HG03060 (cell line): ENCODE results near the gene SPINDOC.
"Not testable (repeated sequence)": the region's sequence is repeated elsewhere in the genome, so short reads cannot be mapped to it uniquely, and the experiment has no call there.

ENCODE experiments used
- ATAC-seq: cut with Tn5 transposase; IDR thresholded peaks from one replicate; pipeline ENCODE4 v1.9.1; 2021; ENCODE audit warnings: low read depth, moderate number of reproducible peaks; ENCODE audit not compliant: unreplicated experiment

Gene SPINDOC

DNA sequence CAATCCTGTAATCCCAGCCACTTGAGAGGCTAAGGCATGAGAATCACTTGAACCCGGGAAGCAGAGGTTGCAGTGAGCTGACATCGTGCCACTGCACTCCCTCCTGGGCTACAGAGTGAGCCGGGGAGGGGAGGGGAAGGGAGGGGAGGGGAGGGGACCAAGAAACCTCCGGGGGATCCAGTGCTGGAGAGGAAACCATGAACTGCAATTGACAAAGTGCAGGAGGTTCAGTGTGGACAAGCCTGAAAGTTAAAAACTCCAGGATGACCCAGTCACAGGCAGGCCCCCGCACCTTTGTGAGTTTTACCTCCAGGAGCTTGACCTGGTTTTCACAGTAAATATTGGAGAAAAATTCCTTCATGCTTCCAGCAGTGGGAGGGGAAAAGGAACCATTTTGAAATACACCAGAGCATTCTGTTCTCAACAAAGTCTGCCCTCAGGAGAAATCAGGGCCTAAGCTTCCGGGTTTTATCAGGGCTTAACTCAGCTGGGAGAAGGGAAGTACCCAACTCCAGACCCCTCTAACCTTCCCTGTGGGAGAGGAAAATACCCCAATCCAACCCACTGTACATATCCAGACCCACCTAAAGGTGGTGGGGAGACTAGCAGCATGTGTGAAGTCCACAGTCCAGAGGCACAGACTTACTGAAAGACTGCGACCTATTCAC is 29.2 kb upstream of the SPINDOC start:
- no peak for ATAC-seq

DNA sequence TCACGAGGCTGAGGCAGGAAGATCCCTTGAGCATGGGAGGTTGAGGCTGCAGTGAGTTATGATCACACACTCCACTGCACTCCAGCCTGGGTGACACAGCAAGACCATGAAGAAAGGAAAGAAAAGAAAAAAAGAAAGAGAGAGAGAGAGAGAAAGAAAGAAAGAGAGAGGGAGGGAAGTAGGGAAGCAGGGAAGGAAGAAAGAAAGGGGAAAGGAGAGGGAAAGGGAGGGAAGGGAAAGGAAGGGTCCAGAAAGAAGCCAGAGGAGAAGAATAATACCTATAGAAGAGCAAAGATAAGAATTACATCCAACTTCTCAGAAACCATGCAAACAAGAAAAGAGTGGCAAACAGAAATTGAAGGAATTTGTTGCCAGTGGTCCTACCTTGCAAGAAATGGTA is 27.4 kb upstream of the SPINDOC start:
- no peak for ATAC-seq

DNA sequence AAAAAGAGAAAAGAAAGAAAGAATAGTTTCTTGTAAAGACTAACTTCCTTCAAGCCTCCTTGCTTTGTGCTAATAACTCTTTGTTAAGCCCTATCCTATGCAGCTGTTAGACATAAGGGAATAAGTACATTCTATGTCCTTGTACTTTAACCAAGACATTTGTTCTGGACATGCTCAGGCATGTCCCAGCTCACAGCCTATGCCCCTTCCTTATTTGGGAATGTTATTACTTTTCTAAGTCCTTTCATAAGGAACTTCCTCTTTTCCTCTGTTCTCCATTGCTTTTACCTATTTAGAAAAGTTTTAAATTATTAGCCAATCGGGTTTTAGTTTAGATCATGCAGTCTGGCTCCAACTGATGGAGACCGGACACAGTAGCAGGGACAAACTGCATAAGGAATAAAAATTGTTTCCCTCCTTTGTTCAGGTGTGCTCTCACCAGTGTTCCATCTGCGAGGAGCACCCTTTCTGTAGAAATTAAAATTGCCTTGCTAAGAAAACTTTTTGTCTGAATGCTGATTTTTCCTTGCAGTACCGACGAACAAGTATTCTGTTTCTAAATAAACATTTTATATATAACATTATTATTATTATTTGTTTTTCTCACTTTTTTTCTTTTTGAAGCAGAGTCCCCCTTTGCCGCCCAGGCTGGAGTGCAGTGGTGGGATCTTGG is 21.6 kb upstream of the SPINDOC start:
- no peak for ATAC-seq

- no peak for ATAC-seq
These were observed 20.1 kb upstream of the SPINDOC start for GRCh38 chr11:63793161-63793560.

DNA sequence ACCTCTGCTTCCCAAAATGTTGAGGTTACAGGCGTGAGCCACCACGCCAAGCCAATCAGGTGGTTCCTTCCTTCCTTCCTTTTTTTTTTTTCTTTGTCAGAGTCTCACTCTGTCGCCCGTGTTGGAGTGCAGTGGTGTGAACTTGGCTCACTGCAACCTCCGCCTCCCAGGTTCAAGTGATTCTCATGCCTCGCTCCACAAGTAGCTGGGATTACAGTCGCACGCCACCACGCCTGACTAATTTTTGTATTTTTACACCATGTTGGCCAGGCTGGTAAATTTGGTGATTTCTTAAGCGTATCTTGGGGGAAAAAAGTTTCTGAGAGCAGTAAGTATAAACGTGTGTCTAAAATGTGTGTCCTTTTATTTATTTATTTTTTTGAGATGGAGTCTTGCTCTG is 18.2 kb upstream of the SPINDOC start:
- ATAC-seq: no peak

GRCh38 chr11:63800921-63801320 is 12.3 kb upstream of the SPINDOC start:
- no peak for ATAC-seq

DNA sequence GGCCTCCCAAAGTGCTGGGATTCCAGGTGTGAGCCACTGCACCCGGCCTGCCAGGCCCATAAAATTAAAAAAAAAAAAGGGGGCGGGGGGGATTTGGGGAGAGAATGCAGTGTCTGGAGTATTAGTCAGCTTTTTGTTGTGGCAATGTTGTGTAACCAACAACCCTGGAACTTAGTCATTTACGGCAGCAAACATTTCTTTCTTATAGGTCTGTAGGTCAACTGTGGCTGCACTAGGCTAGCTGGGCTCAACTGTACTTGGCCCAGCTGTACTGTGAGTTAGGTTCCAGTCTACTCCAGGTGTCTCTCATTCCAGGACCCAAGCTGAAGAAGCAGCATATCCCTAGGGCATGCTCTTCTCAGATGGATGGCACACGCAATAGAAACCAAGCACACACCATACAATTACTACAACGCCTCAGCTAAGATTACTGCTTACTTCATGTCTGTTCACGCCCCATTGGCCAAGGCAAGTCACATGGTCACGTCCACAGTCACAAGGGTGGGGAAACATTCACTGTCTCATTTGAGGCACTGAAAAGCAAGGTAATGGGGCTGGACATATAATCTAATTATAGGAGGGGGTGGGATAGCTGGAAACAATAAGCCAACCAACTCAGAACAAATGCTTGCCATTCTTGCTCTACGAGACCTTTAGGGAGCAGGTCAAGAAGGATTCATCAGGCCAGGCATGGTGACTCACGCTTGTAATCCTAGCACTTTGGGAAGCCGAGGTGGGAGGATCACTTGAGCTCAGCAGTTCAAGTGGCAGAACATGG is 10.4 kb upstream of the SPINDOC start:
- ATAC-seq: no peak

DNA sequence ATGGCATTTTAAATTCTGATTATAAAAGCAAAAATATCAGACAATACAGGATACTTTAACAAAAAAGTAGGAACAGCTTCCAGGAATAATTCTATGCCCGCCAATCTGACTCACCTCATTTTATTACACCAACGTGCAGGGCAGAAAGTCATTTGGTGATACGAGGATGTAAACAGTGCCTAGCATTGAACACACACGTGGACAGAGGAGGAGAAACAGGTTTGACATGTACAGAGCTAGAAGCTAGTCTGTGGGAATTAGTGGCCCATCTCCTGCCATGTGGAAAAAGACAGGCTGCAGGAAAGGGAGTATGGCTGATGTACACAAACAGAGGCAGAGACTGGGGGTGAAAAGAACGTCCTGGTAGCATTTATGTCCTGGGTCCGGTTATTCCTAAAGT is 9.0 kb upstream of the SPINDOC start:
- ATAC-seq: no peak

- no peak for ATAC-seq
These were observed 7.3 kb upstream of the SPINDOC start for GRCh38 chr11:63805844-63806415.

- ATAC-seq: not testable (repeated sequence)
These were observed 2.9 kb upstream of the SPINDOC start for GRCh38 chr11:63810383-63810782.

GRCh38 chr11:63811522-63811921 is 1.7 kb upstream of the SPINDOC start:
- no peak for ATAC-seq

GRCh38 chr11:63813563-63814382 is 517 bp downstream of the SPINDOC start:
- ATAC-seq: no peak

- ATAC-seq: no peak
These were observed 1.1 kb downstream of the SPINDOC start for GRCh38 chr11:63814383-63814736.

GRCh38 chr11:63816166-63816565 is 2.9 kb downstream of the SPINDOC start:
- ATAC-seq: no peak

- no peak for ATAC-seq
These were observed 3.5 kb downstream of the SPINDOC start for GRCh38 chr11:63816732-63817131.

GRCh38 chr11:63817758-63818498 is 4.7 kb downstream of the SPINDOC start:
- ATAC-seq: no peak

- no peak for ATAC-seq
These were observed 5.4 kb downstream of the SPINDOC start for GRCh38 chr11:63818609-63819008.

DNA sequence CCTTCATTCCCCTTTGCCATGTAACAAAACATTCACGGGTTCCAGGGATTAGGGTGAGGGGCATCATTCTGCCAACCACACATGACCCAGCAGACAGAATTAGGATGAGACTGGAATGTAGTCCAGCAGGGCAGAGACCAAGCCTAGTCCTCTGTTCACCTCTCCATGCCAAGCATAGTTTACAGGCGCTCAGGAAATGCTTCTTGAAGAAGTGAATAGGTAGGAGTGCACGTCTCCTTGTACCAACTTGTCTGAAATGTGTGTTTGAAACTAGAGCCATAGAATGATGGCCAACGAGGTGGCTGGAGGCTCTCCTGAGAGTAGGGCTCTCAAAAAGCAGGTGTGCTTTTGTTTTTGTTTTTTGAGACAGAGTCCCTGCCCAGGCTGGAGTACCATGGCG is 8.2 kb downstream of the SPINDOC start:
- ATAC-seq: no peak

DNA sequence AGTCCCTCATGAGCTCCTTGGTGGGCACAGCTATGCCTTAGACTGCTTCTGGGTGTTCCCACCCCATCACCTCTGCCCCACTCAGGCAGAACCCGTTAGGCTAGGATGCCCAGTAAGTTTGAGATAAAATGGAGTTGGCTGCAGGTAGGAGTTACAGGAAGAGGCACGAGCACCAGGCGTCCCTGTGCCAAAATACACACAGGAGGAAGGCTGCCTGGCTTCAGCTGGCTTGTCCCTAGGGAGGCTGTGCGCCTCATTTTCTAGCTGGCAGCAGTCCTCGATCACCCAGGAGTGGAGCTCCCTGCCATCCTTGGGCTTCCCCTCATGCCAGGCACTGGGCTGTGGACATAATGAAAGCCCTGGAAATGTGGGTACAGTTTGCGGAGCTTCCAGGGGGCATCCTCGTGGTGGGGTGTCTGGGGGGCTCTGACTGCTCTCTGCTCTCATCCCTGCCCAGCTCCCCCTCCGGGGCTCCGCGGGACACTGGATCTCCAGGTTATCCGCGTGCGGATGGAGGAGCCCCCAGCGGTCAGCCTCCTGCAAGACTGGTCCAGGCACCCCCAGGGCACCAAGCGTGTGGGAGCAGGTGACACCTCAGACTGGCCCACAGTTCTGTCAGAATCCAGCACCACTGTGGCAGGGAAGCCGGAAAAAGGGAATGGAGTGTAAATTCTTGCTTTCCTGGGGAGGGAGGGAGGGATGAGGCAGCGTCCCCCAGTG is 13.4 kb downstream of the SPINDOC start:
- ATAC-seq: no peak
